Aorta (tissue), 5 donors: ENCODE measurements around the gene PACS1. TPM values are rescaled to one million over a fixed set of nuclear protein-coding genes. Genes with fewer than 3 reads are reported as not detected.

Experiments used
- ATAC-seq: fragments of 200-7000 bp; cut with Tn5 transposase; one replicate; pipeline ENCODE4 v1.9.1; 2022; ENCODE audit warnings: moderate library complexity; ENCODE audit not compliant: low FRiP score
- DNase-seq, 2 donors: peaks; one replicate each; pipeline ENCODE4 v3.0.0-alpha.2; 2020
- H3K27ac ChIP-seq, 2 donors: one replicate each; pipeline ENCODE4 v1.5.1; 2013; ENCODE audit warnings: low read length in 2 of 2, mild to moderate bottlenecking in 2 of 2, moderate library complexity in 2 of 2, control low read depth in 1 of 2, inconsistent platforms in 1 of 2, low read depth in 1 of 2
- H3K27me3 ChIP-seq, 2 donors: one replicate each; pipeline ENCODE4 v1.6.1; 2013; ENCODE audit warnings: control low read depth in 1 of 2, low read length in 1 of 2, mild to moderate bottlenecking in 1 of 2, moderate library complexity in 1 of 2; ENCODE audit not compliant: insufficient read depth in 2 of 2, control insufficient read depth in 1 of 2
- H3K36me3 ChIP-seq, 2 donors: one replicate each; pipeline ENCODE4 v1.6.1; 2013; ENCODE audit warnings: control low read depth in 1 of 2, low read length in 1 of 2, mild to moderate bottlenecking in 1 of 2; ENCODE audit not compliant: insufficient read depth in 2 of 2, control insufficient read depth in 1 of 2
- H3K4me1 ChIP-seq, 2 donors: one replicate each; pipeline ENCODE4 v1.6.1; 2013; ENCODE audit warnings: low read length in 2 of 2, control low read depth in 1 of 2, mild to moderate bottlenecking in 1 of 2, moderate library complexity in 1 of 2; ENCODE audit not compliant: insufficient read depth in 2 of 2, control insufficient read depth in 1 of 2
- H3K4me3 ChIP-seq, 2 donors: one replicate each; pipeline ENCODE4 v1.5.1; 2013; ENCODE audit warnings: low read length in 2 of 2, control low read depth in 1 of 2, mild to moderate bottlenecking in 1 of 2
- H3K9me3 ChIP-seq: one replicate; pipeline ENCODE4 v1.6.1; 2013; ENCODE audit warnings: mild to moderate bottlenecking, low read length; ENCODE audit not compliant: control insufficient read depth
- WGBS, 2 donors: extraction: QIAGEN DNeasy Blood & Tissue Kit; methylation state at CpG; one replicate each; pipeline ENCODE4 v1.1.7; 2013; 5-methylcytosine and 5-hydroxymethylcytosine counted together
- intact Hi-C, 2 donors: fragments of 100-400 bp; cut with DNase I; formaldehyde crosslinking; loops; one replicate each; pipeline versions ENCODE4 v1.14.2 to v1.15.0; 2022
- polyA plus RNA-seq, 2 donors: library from polyadenylated mRNA; stranded (reverse); fragments of 200-250 nt; gene quantifications; one replicate each; pipeline ENCODE4 v1.2.3, GENCODE V29; 2013
- total RNA-seq, 2 donors: library from RNA; stranded (reverse); fragmentation: NEBNext Ultra II Directional; extraction: Animal tissue kit (Norgen Biotek cat#: 25700); gene quantifications; one replicate each; pipeline ENCODE4 v1.2.1, GENCODE V29; 2021
- donor health status: healthy with polysubstance abuse.
- donor health status: Bipolar disorder and iron deficiency.
- donor health status: DM: no; HTN: no; CAD: no.
- donor health status: DM: no; HTN: no; CAD: no.
- donor health status: DM: yes; HTN: yes; CAD: no.

Gene PACS1
- total and polyA plus RNA-seq, 4 donors, result 16.2 to 119 (median 59.1) TPM

DNA sequence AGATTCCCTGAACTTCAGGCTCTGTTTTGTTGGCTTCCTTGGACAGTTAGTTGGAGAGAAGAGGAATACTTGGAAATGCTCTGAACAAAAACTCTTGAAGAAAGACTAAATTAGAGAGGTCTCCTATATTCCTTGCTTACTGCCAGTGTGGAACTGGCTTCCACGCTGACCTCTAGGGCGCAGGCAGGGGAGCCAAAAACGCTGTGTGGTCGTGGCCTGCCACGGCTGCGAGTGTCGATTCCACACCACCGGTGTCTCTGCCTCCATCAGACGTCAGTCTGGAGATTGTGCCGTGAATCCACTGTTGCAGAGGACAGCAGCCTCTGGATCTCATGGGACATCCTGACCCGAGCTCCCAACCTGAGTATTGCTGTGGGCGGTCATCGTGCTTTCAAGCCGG, 160.9 kb downstream of the PACS1 start:
- WGBS, 2 donors, result 88 to 89% methylated on average over 14 of the region's 14 CpGs
- Histone ChIP-seq H3K4me3 (no peak overlapping the region), H3K27ac (no peak overlapping the region), H3K9me3 (no peaks in the 10 kb centered on the region), H3K27me3 (no peaks in the 10 kb centered on the region), H3K4me1 (no peaks in the 10 kb centered on the region), H3K36me3 (peaks cover 0 to 15% of the 10 kb centered on the region in 2 donors)
- ATAC-seq, result no peak
- intact Hi-C loops, result no loop called here
- DNase-seq, result no peak

- peaks cover 0 to 15% of the 10 kb centered on the region in 2 donors for H3K36me3 ChIP-seq
- intact Hi-C loops, result no loop called here
- no peaks in the 10 kb centered on the region for H3K9me3 ChIP-seq
- no peak overlapping the region for H3K4me3 ChIP-seq
- ATAC-seq (no peak), DNase-seq (no peak)
- H3K27me3 ChIP-seq, result no peaks in the 10 kb centered on the region
- WGBS, 2 donors, result 85 to 90% methylated on average over 7 of the region's 7 CpGs
- no peak overlapping the region for H3K27ac ChIP-seq
- no peaks in the 10 kb centered on the region for H3K4me1 ChIP-seq
These were observed 161.5 kb downstream of the PACS1 start for GRCh38 chr11:66231561-66231960.

DNA sequence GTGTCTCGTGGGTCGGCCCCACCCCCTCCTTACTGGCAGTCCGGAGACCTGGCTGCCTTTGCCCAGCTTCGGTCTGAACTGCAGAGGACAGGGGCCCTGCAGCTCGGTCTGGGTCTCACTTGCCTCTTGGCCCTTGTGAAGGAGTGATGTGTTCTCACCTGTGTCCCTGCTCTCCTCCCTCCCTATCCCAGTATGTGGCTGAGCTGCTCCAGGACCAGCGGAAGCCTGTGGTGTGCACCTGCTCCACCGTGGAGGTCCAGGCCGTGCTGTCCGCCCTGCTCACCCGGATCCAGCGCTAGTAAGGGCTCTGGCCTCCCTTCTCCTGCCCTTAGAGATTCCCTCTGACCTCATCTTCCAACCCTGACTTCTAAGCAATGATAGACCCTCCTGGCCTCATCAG, 162.7 kb downstream of the PACS1 start:
- H3K36me3 ChIP-seq, result peaks cover 0 to 15% of the 10 kb centered on the region in 2 donors
- DNase-seq, result no peak
- no peak overlapping the region for H3K4me3 ChIP-seq
- no peaks in the 10 kb centered on the region for H3K4me1 ChIP-seq
- WGBS, 2 donors, result 85 to 87% methylated on average over 11 of the region's 11 CpGs
- no peaks in the 10 kb centered on the region for H3K27me3 ChIP-seq
- no peak for ATAC-seq
- no peak overlapping the region for H3K27ac ChIP-seq
- no peaks in the 10 kb centered on the region for H3K9me3 ChIP-seq
- intact Hi-C loops, result no loop called here

GRCh38 chr11:66233301-66233700, 163.2 kb downstream of the PACS1 start:
- H3K27me3 ChIP-seq, result no peaks in the 10 kb centered on the region
- H3K4me3 ChIP-seq, result no peak overlapping the region
- H3K4me1 ChIP-seq, result no peaks in the 10 kb centered on the region
- H3K36me3 ChIP-seq, result peaks cover 0 to 15% of the 10 kb centered on the region in 2 donors
- intact Hi-C loops, result no loop called here
- DNase-seq, result no peak
- H3K27ac ChIP-seq, result no peak overlapping the region
- WGBS, 2 donors, result 87 to 90% methylated on average over 5 of the region's 5 CpGs
- H3K9me3 ChIP-seq, result no peaks in the 10 kb centered on the region
- no peak for ATAC-seq

DNA sequence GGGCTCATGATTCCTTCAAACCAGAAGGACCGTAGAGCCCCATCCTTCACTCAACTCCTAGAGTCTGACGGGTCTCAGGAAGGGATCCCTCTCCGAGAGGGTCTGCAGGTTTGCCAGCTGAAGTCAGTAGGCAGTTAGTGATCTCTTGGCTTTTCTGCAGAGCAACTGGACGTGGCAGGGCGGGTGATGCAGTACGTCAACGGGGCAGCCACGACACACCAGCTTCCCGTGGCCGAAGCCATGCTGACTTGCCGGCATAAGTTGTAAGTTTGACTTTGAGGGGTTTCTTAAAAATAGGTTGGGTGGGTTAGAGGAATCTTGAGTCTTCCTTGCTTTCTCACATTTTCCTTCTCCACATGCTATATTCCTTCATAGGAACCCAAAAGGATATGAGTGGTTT, 165.1 kb downstream of the PACS1 start:
- WGBS, 2 donors, result 87 to 89% methylated on average over 11 of the region's 11 CpGs
- ATAC-seq, result no peak
- no peaks in the 10 kb centered on the region for H3K4me1 ChIP-seq
- intact Hi-C loops, result no loop called here
- no peak for DNase-seq
- H3K27me3 ChIP-seq, result no peaks in the 10 kb centered on the region
- no peaks in the 10 kb centered on the region for H3K9me3 ChIP-seq
- peaks cover 0 to 21% of the 10 kb centered on the region in 2 donors for H3K36me3 ChIP-seq
- H3K27ac ChIP-seq, result no peak overlapping the region
- H3K4me3 ChIP-seq, result no peak overlapping the region

- no peak for ATAC-seq
- no peak overlapping the region for H3K4me3 ChIP-seq
- DNase-seq, result no peak
- H3K9me3 ChIP-seq, result no peaks in the 10 kb centered on the region
- 91 to 93% methylated on average over 6 of the region's 6 CpGs for WGBS, 2 donors
- no peaks in the 10 kb centered on the region for H3K4me1 ChIP-seq
- H3K27me3 ChIP-seq, result no peaks in the 10 kb centered on the region
- H3K36me3 ChIP-seq, result peaks cover 0 to 17% of the 10 kb centered on the region in 2 donors
- intact Hi-C loops, result no loop called here
- no peak overlapping the region for H3K27ac ChIP-seq
These were observed 167.8 kb downstream of the PACS1 start for GRCh38 chr11:66237867-66238266.

DNA sequence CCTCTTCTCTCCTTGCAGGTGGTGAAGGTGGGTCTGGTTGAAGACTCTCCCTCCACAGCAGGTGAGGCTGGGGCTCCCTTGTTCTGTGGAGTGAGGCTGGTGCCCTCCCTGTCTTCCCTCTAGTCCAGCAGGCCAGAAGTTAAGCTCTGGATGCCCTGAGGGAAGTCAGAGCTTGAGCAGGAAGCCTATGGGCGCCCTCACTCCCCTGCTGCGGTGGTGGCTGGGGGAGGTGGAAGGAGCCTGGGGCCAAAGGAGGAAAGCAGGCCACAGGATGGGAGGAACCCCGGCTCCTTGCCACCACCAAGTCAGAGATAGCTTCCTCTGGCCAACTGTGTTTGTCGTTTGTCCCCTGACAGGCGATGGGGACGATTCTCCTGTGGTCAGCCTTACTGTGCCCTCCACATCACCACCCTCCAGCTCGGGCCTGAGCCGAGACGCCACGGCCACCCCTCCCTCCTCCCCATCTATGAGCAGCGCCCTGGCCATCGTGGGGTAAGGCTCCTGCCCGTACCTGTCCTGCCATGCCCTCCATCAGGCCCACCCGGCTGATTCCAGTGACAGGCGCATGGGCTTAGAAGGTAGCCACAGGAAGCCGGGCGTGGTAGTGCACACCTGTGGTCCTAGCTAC, 168.8 kb downstream of the PACS1 start:
- Histone ChIP-seq H3K4me1 (no peaks in the 10 kb centered on the region), H3K9me3 (no peaks in the 10 kb centered on the region), H3K27me3 (no peaks in the 10 kb centered on the region), H3K27ac (no peak overlapping the region), H3K4me3 (no peak overlapping the region), H3K36me3 (peaks cover 0 to 17% of the 10 kb centered on the region in 2 donors)
- no peak for DNase-seq
- intact Hi-C loops, result no loop called here
- WGBS, 2 donors, result 92% methylated on average over 17 of the region's 17 CpGs
- ATAC-seq, result no peak

GRCh38 chr11:66239511-66239910, 169.4 kb downstream of the PACS1 start:
- no peaks in the 10 kb centered on the region for H3K27me3 ChIP-seq
- H3K9me3 ChIP-seq, result no peaks in the 10 kb centered on the region
- intact Hi-C loops, result no loop called here
- ATAC-seq (no peak), DNase-seq (no peak)
- no peak overlapping the region for H3K4me3 ChIP-seq
- WGBS, 2 donors, result 75 to 77% methylated on average over 3 of the region's 3 CpGs
- H3K4me1 ChIP-seq, result no peaks in the 10 kb centered on the region
- no peak overlapping the region for H3K27ac ChIP-seq
- peaks cover 0 to 15% of the 10 kb centered on the region in 2 donors for H3K36me3 ChIP-seq

- H3K9me3 ChIP-seq, result no peaks in the 10 kb centered on the region
- H3K4me3 ChIP-seq, result no peak overlapping the region
- H3K36me3 ChIP-seq, result peaks cover 0 to 15% of the 10 kb centered on the region in 2 donors
- no peaks in the 10 kb centered on the region for H3K4me1 ChIP-seq
- WGBS, 2 donors, result 77 to 81% methylated on average over 25 of the region's 25 CpGs
- intact Hi-C loops, result no loop called here
- DNase-seq (no peak), ATAC-seq (no peak)
- H3K27ac ChIP-seq, result no peak overlapping the region
- H3K27me3 ChIP-seq, result no peaks in the 10 kb centered on the region
These were observed 170.1 kb downstream of the PACS1 start for GRCh38 chr11:66239998-66240780.
